GOT3 (cell line): Measurements from ENCODE around the gene RPUSD2.

Source experiments
- DNase-seq: peaks from one replicate; lab custom pipeline; 2025; ENCODE audit warnings: mixed read lengths; lab: John Stamatoyannopoulos, UW

RPUSD2 gene

DNA sequence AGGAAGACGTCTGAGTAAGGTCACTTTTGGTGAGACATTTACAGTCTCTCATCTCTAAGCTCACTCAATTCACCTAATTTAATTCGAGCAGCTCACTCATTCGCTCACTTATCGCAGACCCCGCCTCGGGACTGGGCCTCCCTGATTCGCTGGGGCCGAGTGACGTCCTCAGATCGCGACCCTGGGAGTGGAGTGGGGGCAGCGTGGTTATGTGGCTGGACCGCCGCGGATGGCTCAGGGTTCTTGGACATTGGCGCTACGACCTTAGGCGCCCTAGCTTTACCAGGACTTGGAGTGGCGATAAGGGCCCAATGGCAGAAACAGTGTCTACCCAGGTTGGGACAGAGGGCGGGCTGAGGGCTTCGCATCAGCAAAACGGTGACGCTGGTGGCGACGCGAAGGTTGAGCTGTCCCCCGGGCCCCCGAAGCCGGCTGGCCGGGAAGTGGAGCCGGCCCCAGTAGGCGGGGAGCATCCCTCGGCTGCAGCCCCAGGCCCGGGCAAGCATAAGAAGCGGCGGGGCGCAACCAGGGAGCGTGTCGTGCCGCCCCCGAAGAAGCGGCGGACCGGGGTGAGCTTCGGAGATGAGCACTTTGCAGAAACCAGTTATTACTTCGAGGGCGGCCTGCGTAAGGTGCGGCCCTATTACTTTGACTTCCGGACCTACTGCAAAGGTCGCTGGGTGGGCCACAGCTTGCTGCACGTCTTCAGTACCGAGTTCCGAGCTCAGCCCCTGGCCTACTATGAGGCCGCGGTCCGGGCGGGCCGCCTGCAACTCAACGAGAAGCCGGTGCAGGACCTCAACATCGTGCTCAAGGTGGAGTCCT, at the start of gene RPUSD2:
Gene RPUSD2, plus strand, starts transcription at position 171 of the 825 bp plus-strand sequence. Its CDS starts 39 bp downstream, at position 210.
- DNase-seq: peak; percentile 55

DNA sequence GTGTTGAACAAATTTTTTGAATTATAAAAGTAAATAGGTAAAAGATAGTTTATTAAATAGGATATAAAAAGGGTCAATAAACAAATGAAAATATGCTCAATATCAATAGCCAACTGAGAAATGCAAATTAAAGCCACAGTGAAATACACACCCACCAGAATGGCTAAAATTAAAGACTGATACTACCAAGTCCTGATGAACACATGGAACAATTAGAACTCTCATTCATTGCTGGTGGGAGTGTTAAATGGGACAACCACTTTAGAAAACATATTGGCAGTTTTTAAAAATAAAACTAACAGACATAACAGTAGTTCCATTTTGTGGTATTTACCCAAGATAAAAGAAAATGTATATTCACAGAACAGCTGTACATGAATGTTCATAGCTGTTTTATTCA, 45.5 kb upstream of the RPUSD2 start:
- DNase-seq: no peak

GRCh38 chr15:40525855-40526254, 43.2 kb upstream of the RPUSD2 start:
- no peak for DNase-seq

GRCh38 chr15:40528801-40529200, 40.3 kb upstream of the RPUSD2 start:
- no peak for DNase-seq

GRCh38 chr15:40533763-40534364, 35.2 kb upstream of the RPUSD2 start:
- no peak for DNase-seq

- DNase-seq: no peak
Observed at GRCh38 chr15:40534371-40534770, 34.7 kb upstream of the RPUSD2 start.

- no peak for DNase-seq
Observed at GRCh38 chr15:40536501-40536900, 32.6 kb upstream of the RPUSD2 start.

GRCh38 chr15:40538976-40539375, 30.1 kb upstream of the RPUSD2 start:
- no peak for DNase-seq

GRCh38 chr15:40543082-40543481, 26.0 kb upstream of the RPUSD2 start:
- no peak for DNase-seq

GRCh38 chr15:40543631-40544294, 25.3 kb upstream of the RPUSD2 start:
- DNase-seq: no peak

- no peak for DNase-seq
Observed at GRCh38 chr15:40545457-40545856, 23.6 kb upstream of the RPUSD2 start.

DNA sequence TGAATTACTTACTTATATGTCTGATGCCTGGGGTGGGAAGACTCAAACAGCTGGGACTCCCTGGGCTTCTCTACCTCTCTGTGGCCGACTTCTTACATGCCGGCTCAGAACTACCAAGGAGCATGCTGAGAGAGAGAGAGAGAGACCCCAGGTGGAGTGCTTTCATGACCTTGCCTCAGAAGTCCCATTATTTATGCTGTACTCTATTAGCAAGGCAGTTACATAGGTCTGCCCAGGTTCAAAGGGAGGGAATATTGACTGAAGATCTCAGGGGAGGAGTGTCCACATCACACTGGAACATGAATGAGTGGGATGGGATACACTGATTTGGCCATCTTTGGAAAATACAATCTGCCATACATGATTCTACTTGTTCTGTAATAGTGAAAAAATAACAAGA, 20.5 kb upstream of the RPUSD2 start:
- no peak for DNase-seq

DNA sequence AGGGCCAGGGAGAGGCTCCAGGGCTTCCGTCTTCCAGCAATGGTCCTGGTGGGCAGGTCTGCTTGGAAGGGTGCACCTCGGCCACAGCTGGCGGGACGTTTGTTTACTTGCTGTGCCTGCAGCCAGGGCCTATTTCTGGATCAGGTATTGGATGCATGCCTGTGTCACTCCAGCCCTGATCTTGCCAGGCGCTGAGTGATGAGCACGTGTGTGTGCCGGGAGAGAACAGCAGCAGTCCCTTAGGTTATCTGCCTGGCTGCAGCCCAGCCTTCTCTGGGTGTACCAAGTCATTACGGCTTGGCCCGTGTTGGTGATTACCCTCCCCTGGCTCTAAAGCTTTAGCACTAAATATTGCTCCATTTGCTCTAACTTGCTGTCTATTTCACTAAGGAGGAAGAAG, 19.2 kb upstream of the RPUSD2 start:
- DNase-seq: no peak

- DNase-seq: no peak
Observed at GRCh38 chr15:40550341-40551037, 18.6 kb upstream of the RPUSD2 start.

DNA sequence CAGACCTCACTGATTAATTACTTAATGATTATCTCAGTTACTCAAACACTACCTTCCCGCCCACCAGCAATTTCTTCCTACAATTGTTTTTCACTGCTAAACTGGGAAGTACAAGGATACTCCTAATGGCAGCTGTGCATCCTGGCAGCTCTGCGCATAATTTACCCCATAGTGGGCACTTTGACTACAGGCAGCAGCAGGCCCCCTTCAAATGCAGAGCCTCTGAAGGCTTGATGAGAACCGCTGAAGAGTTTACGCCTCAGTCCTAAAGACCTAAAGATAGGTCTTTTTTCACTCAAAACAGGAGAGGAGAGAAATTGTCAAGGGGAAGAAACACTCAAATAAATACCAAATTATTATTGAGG, 15.0 kb upstream of the RPUSD2 start:
- DNase-seq: no peak

DNA sequence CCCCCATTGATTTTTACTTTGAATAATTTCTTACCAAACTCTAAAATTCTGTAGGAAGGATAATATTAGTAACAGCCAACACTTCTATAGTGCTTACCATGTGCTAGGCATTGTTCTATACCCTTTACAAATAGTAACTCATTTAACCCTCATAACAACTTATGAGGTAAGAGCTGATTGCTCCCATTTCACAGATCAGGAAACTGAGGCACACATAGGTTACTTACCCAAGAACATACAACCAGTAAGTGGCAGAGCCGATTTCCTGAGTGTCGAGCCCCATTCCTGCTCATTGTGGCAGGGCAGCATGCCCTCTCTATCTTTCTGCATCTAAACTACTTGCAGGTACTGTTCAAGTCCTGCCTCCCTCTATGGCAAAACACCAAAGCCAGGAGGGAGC, 13.2 kb upstream of the RPUSD2 start:
- DNase-seq: no peak

- DNase-seq: no peak
Observed at GRCh38 chr15:40558952-40559742, 10.0 kb upstream of the RPUSD2 start.

DNA sequence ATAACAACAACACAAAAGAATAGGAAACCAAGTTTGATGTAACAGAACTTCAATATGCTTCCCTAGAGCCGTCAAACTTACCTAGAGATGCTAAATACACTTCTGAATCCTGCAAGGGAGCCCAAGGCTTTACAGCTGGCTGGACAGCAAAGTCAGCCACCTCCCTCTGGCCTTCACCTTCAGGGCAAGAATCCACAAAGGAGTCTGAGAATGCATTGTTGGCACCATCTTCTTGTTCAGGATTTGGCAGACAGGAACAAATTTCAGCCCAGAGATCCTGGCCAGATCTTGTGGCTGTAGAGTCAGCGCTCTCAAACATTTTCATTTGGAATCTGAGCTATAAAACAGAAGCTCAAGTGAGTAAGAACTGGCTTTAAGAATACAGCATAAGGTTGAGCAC, 6.4 kb upstream of the RPUSD2 start:
- DNase-seq: no peak

DNA sequence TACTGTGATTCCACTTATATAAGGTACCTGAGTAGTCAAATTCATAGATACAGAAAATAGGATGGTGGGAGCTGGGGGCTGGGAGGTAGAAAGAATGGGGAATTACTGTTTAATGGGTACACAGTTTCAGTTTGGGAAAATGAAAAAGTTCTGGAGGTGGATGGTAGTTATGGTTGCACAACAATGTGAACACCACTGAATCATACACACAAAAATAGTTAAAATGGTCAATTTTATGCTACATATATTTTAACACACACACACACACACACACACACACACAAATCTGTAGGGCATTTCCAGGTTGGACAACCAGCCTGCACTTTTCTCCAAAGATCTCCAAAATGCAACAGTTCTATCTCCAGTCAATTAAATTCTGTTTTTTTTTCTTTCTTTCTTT, 5.7 kb upstream of the RPUSD2 start:
- no peak for DNase-seq

DNA sequence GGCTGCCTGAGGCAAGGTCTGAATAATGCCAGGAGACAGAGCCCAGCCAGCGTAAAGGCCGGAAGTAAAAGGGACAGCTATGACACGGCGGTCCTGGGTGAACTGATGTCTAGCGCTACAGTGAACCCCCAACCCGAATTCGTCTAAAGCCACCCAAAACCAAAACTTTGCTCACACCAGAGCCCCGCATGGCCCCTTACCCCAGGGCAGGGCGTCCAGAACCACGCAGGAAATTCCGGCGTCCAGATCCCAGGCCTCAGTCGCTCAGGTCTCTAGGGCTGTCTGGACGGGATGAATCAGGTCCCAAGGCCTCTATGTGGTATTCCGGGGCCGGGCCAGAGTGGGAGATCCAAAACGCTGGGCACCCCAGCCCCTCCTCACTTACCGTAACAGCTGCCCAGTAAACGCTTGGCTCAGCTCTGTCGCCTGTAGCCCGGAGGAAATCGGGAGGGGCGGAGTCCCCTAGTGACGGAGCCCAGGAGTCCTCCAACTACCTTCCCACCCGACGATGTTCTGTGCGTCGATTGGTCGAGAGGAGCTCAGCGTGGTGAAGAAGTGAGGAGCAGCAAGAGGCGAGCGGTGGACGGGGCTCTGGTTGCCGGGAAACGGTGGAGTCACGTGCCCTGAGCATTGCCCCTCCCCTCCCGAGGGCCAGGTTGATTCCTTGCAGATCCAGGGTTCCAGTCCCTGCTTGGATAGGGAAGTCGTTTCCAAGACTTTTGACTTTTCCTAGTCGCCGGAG, 4.3 kb upstream of the RPUSD2 start, which contains the start of gene CCDC32:
Gene CCDC32, minus strand, starts transcription at position 452 of the 742 bp plus-strand sequence. CDS start 2,027 bp downstream, outside the sequence.
- DNase-seq: peak; percentile 86
